Measurements from ENCODE around the gene YWHAE. TPM values are rescaled to one million over a fixed set of nuclear protein-coding genes. Genes with fewer than 3 reads are reported as not detected.

YWHAE gene
- total and polyA plus RNA-seq, 3 donors from 2014 or later, result 649 to 749 (median 678) TPM

DNA sequence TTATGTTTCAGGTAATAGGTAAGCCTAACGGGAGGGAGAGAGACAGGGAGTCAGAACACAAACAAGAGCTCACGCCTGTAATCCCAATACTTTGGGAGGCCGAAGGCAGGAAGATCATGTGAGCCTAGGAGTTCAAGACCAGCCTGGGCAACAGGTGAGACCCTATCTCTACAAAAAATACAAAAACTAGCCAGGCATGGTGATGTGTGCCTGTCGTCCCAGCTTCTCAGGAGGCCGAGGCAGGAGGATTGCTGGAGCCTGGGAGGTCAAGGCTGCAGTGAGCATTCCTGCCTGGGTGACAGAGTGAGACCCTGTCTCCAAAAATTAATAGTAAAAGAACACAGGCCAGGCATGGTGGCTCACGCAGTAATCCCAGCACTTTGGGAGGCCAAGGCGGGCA is 27.4 kb downstream of the YWHAE start:
- Histone ChIP-seq H3K4me1 (peaks cover 44% of the 10 kb centered on the region), H3K4me3 (no peak overlapping the region), H3K27ac (no peak overlapping the region), H3K27me3 (no peaks in the 10 kb centered on the region), H3K36me3 (ENCODE audit: low read depth, missing control alignments) (no peaks in the 10 kb centered on the region), H3K9me3 (no peaks in the 10 kb centered on the region)
- DNase-seq, result no peak
- 75 to 77% methylated on average over 7 of the region's 7 CpGs for WGBS, 2 donors
- TF ChIP-seq POLR2A (IDR thresholded peaks at IDR 0.05), result no peak
- TF ChIP-seq, protein P1, sequence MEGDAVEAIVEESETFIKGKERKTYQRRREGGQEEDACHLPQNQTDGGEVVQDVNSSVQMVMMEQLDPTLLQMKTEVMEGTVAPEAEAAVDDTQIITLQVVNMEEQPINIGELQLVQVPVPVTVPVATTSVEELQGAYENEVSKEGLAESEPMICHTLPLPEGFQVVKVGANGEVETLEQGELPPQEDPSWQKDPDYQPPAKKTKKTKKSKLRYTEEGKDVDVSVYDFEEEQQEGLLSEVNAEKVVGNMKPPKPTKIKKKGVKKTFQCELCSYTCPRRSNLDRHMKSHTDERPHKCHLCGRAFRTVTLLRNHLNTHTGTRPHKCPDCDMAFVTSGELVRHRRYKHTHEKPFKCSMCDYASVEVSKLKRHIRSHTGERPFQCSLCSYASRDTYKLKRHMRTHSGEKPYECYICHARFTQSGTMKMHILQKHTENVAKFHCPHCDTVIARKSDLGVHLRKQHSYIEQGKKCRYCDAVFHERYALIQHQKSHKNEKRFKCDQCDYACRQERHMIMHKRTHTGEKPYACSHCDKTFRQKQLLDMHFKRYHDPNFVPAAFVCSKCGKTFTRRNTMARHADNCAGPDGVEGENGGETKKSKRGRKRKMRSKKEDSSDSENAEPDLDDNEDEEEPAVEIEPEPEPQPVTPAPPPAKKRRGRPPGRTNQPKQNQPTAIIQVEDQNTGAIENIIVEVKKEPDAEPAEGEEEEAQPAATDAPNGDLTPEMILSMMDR (IDR thresholded peaks at IDR 0.05), result no peak
- intact Hi-C loops (cut with DNase I; ENCODE audit: low total_unique reads), result no loop called here

GRCh38 chr17:1371893-1372590 is 28.0 kb downstream of the YWHAE start:
- no peaks in the 10 kb centered on the region for H3K27me3 ChIP-seq
- no peak overlapping the region for H3K4me3 ChIP-seq
- no peaks in the 10 kb centered on the region for H3K36me3 ChIP-seq (ENCODE audit: low read depth, missing control alignments)
- 70 to 74% methylated on average over 17 of the region's 17 CpGs for WGBS, 2 donors
- TF ChIP-seq, protein P1 (IDR thresholded peaks at IDR 0.05), result no peak
- no peak for TF ChIP-seq POLR2A (IDR thresholded peaks at IDR 0.05)
- intact Hi-C loops (cut with DNase I; ENCODE audit: low total_unique reads), result no loop called here
- no peaks in the 10 kb centered on the region for H3K9me3 ChIP-seq
- H3K4me1 ChIP-seq, result peaks cover 39% of the 10 kb centered on the region
- no peak for DNase-seq
- H3K27ac ChIP-seq, result no peak overlapping the region

DNA sequence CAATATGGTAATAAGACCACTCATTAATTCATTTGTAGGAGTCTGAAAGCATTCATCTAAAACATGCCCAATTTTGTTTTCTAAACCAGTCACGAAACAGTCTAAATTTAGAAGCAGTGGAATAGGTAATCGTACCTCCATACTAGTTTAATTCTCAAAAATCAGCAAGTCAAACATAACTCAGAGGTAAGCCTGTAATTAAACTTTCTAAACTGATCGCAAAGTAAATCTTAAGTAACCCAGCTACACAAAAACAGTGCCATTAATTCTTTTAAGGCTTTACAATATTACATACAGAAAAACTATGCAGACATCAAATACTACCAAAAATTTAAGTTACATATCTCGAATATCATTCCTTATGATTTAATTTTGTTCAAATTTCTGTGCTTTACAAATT is 31.4 kb downstream of the YWHAE start:
- Histone ChIP-seq H3K4me3 (no peak overlapping the region), H3K27ac (no peak overlapping the region), H3K4me1 (peaks cover 14% of the 10 kb centered on the region), H3K27me3 (no peaks in the 10 kb centered on the region), H3K36me3 (ENCODE audit: low read depth, missing control alignments) (no peaks in the 10 kb centered on the region), H3K9me3 (no peaks in the 10 kb centered on the region)
- TF ChIP-seq, protein P1 (IDR thresholded peaks at IDR 0.05), result no peak
- TF ChIP-seq POLR2A (IDR thresholded peaks at IDR 0.05), result no peak
- no peak for DNase-seq
- intact Hi-C loops (cut with DNase I; ENCODE audit: low total_unique reads), result no loop called here
- WGBS, 2 donors, result 73 to 76% methylated on average over 4 of the region's 4 CpGs

GRCh38 chr17:1367351-1367745 is 32.7 kb downstream of the YWHAE start:
- intact Hi-C loops (cut with DNase I; ENCODE audit: low total_unique reads), result no loop called here

More at GRCh38 chr17:1367351-1367745, 32.7 kb downstream of the YWHAE start:
- no peak for DNase-seq
- no peaks in the 10 kb centered on the region for H3K27me3 ChIP-seq
- H3K36me3 ChIP-seq (ENCODE audit: low read depth, missing control alignments), result no peaks in the 10 kb centered on the region
- no peaks in the 10 kb centered on the region for H3K9me3 ChIP-seq
- WGBS, 2 donors, result 44 to 46% methylated on average over 5 of the region's 5 CpGs
- TF ChIP-seq, protein P1 (IDR thresholded peaks at IDR 0.05), result no peak
- no peak for TF ChIP-seq POLR2A (IDR thresholded peaks at IDR 0.05)
- H3K4me3 ChIP-seq, result no peak overlapping the region
- H3K27ac ChIP-seq, result peak overlapping the region in 1 of 2 donors; percentile 0
- H3K4me1 ChIP-seq, result peaks cover 14% of the 10 kb centered on the region

Data from testis (tissue), 3 donors.